ENCODE data around the gene SLC35E1.

SLC35E1 gene

GRCh38 chr19:16572332-16573211, at the start of gene SLC35E1:
Gene SLC35E1, minus strand, starts transcription at chr19:16572415. Its CDS starts 51 bp downstream, at chr19:16572364.
- DNase-seq = peak; percentile 95

GRCh38 chr19:16621165-16621800, 49.1 kb upstream of the SLC35E1 start:
- no peak for DNase-seq

- DNase-seq = no peak
Measured at GRCh38 chr19:16620584-16620983, 48.4 kb upstream of the SLC35E1 start.

GRCh38 chr19:16620018-16620417, 47.8 kb upstream of the SLC35E1 start:
- no peak for DNase-seq

- DNase-seq = no peak
Measured at GRCh38 chr19:16619457-16619856, 47.2 kb upstream of the SLC35E1 start.

GRCh38 chr19:16618248-16618647, 46.0 kb upstream of the SLC35E1 start:
- no peak for DNase-seq

GRCh38 chr19:16615808-16616207, 43.6 kb upstream of the SLC35E1 start:
- no peak for DNase-seq

GRCh38 chr19:16614941-16615340, 42.7 kb upstream of the SLC35E1 start:
- no peak for DNase-seq

- DNase-seq = no peak
Measured at GRCh38 chr19:16613841-16614240, 41.6 kb upstream of the SLC35E1 start.

GRCh38 chr19:16612636-16613035, 40.4 kb upstream of the SLC35E1 start:
- DNase-seq = no peak

GRCh38 chr19:16611121-16611520, 38.9 kb upstream of the SLC35E1 start:
- no peak for DNase-seq

GRCh38 chr19:16609511-16610200, 37.4 kb upstream of the SLC35E1 start:
- DNase-seq = no peak

- DNase-seq = no peak
Measured at GRCh38 chr19:16608290-16608739, 36.1 kb upstream of the SLC35E1 start.

- DNase-seq = no peak
Measured at GRCh38 chr19:16607819-16608218, 35.6 kb upstream of the SLC35E1 start.

- DNase-seq = no peak
Measured at GRCh38 chr19:16605553-16605994, 33.4 kb upstream of the SLC35E1 start.

- no peak for DNase-seq
Measured at GRCh38 chr19:16605115-16605514, 32.9 kb upstream of the SLC35E1 start.

- no peak for DNase-seq
Measured at GRCh38 chr19:16604615-16605014, 32.4 kb upstream of the SLC35E1 start.

GRCh38 chr19:16603090-16603489, 30.9 kb upstream of the SLC35E1 start:
- no peak for DNase-seq

GRCh38 chr19:16601378-16602052, 29.3 kb upstream of the SLC35E1 start:
- no peak for DNase-seq

- DNase-seq = no peak
Measured at GRCh38 chr19:16600824-16601223, 28.6 kb upstream of the SLC35E1 start.

- DNase-seq = no peak
Measured at GRCh38 chr19:16599655-16600346, 27.6 kb upstream of the SLC35E1 start.

- DNase-seq = no peak
Measured at GRCh38 chr19:16598848-16599247, 26.6 kb upstream of the SLC35E1 start.

Measured in activated CD8-positive, alpha-beta memory T cell treated with anti-CD3 and anti-CD28 coated beads for 24 hours (primary cell).